ENCODE measurements around the gene HIVEP3.

Gene HIVEP3

GRCh38 chr1:41646186-41646585, 272.5 kb downstream of the HIVEP3 start:
- H2AFZ ChIP-seq (ENCODE audit: low read length) = no peak overlapping the region
- H3K79me2 ChIP-seq (ENCODE audit: low read length) = no peaks in the 10 kb centered on the region
- H3K4me2 ChIP-seq (ENCODE audit: low read depth, low read length) = no peak overlapping the region

GRCh38 chr1:41645062-41645461, 273.7 kb downstream of the HIVEP3 start:
- Histone ChIP-seq H3K4me3 (ENCODE audit: low read length) (no peak overlapping the region), H3K9me3 (replicated peaks; ENCODE audit: insufficient read depth, low read length) (no peaks in the 10 kb centered on the region), H3K4me1 (ENCODE audit: low read length) (no peaks in the 10 kb centered on the region), H3K9ac (ENCODE audit: low read length) (no peak overlapping the region), H3K9me2 (replicated peaks; ENCODE audit: insufficient read depth, low read length) (no peaks in the 10 kb centered on the region), H3K4me2 (ENCODE audit: low read depth, low read length) (no peak overlapping the region), H3K27me3 (replicated peaks; ENCODE audit: insufficient read depth, low read length) (no peaks in the 10 kb centered on the region), H3F3A (ENCODE audit: insufficient read depth, low read length) (no peaks in the 10 kb centered on the region), H3K27ac (ENCODE audit: low read length) (no peak overlapping the region), H3K36me3 (replicated peaks; ENCODE audit: insufficient read depth, low read length) (no peaks in the 10 kb centered on the region), H2AFZ (ENCODE audit: low read length) (no peak overlapping the region), H4K20me1 (ENCODE audit: insufficient read depth, low read length) (no peaks in the 10 kb centered on the region), H3K79me2 (ENCODE audit: low read length) (no peaks in the 10 kb centered on the region)
- DNase-seq = no peak
- TF ChIP-seq, protein P1, sequence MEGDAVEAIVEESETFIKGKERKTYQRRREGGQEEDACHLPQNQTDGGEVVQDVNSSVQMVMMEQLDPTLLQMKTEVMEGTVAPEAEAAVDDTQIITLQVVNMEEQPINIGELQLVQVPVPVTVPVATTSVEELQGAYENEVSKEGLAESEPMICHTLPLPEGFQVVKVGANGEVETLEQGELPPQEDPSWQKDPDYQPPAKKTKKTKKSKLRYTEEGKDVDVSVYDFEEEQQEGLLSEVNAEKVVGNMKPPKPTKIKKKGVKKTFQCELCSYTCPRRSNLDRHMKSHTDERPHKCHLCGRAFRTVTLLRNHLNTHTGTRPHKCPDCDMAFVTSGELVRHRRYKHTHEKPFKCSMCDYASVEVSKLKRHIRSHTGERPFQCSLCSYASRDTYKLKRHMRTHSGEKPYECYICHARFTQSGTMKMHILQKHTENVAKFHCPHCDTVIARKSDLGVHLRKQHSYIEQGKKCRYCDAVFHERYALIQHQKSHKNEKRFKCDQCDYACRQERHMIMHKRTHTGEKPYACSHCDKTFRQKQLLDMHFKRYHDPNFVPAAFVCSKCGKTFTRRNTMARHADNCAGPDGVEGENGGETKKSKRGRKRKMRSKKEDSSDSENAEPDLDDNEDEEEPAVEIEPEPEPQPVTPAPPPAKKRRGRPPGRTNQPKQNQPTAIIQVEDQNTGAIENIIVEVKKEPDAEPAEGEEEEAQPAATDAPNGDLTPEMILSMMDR (IDR thresholded peaks at IDR 0.05; ENCODE audit: low read length) = no peak

More at GRCh38 chr1:41646186-41646585, 272.5 kb downstream of the HIVEP3 start:
- Histone ChIP-seq H3K9me3 (replicated peaks; ENCODE audit: insufficient read depth, low read length) (no peaks in the 10 kb centered on the region), H3K9me2 (replicated peaks; ENCODE audit: insufficient read depth, low read length) (no peaks in the 10 kb centered on the region), H3K4me3 (ENCODE audit: low read length) (no peak overlapping the region), H3K9ac (ENCODE audit: low read length) (no peak overlapping the region), H4K20me1 (ENCODE audit: insufficient read depth, low read length) (no peaks in the 10 kb centered on the region), H3K36me3 (replicated peaks; ENCODE audit: insufficient read depth, low read length) (no peaks in the 10 kb centered on the region), H3K4me1 (ENCODE audit: low read length) (no peaks in the 10 kb centered on the region), H3F3A (ENCODE audit: insufficient read depth, low read length) (no peaks in the 10 kb centered on the region), H3K27ac (ENCODE audit: low read length) (no peak overlapping the region), H3K27me3 (replicated peaks; ENCODE audit: insufficient read depth, low read length) (no peaks in the 10 kb centered on the region)
- TF ChIP-seq, protein P1 (IDR thresholded peaks at IDR 0.05; ENCODE audit: low read length) = no peak
- TF ChIP-seq EZH2 (optimal IDR thresholded peaks at IDR 0.05; ENCODE audit: low read depth, low read length) = no peak
- TF ChIP-seq EZH2phosphoT487 (IDR thresholded peaks at IDR 0.05; ENCODE audit: low read length) = no peak
- no peak for DNase-seq

DNA sequence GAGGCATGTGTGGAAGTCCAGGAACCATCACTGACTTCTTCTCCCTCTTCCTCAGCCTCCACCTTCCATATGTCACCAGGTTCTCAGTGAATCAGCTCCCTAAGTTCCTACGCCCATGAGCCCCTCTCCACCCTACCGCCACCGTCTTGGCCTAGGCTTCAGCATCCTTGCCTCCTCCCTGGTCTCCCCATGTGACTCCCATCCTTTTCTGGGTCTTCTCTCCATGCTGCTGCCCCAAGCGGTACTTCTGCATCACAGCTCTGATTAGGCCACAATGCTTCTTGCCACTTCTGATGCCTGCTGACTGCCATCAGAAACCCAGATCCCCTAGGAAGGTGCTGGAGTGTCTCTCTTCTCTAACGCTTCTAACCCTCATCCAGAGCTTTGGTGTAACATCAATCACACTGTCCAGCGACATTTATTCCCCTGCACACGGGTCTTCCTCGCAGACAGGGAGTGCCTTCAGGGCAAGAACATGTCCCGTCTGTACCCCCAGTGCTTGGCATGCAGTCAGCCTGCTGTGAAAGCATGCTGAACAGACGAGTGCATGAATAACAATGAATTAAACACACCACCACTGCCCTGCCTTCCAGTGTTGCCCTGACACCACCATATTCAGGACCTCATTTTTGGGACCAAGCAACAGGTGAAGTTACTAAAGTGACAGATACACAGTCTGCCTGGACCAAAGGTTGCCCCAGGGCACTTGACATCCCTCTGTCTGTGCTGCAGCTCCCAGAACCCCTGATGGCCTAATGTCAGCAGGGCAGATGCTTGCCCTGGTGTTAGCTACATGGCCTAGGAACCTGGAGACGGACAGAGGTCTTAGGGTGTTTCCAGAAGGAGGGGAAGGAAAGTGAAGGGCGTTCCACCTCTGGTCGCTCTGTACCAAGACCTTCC, 275.6 kb downstream of the HIVEP3 start:
- no peak overlapping the region for H3K4me2 ChIP-seq (ENCODE audit: low read depth, low read length)
- TF ChIP-seq EZH2 (optimal IDR thresholded peaks at IDR 0.05; ENCODE audit: low read depth, low read length) (no peak), EZH2phosphoT487 (IDR thresholded peaks at IDR 0.05; ENCODE audit: low read length) (no peak)
- TF ChIP-seq, protein P1 (IDR thresholded peaks at IDR 0.05; ENCODE audit: low read length) = no peak
- no peaks in the 10 kb centered on the region for H3K4me1 ChIP-seq (ENCODE audit: low read length)
- H3K27ac ChIP-seq (ENCODE audit: low read length) = no peak overlapping the region
- H3K9me3 ChIP-seq (replicated peaks; ENCODE audit: insufficient read depth, low read length) = no peaks in the 10 kb centered on the region
- no peaks in the 10 kb centered on the region for H3K79me2 ChIP-seq (ENCODE audit: low read length)
- H2AFZ ChIP-seq (ENCODE audit: low read length) = no peak overlapping the region
- H4K20me1 ChIP-seq (ENCODE audit: insufficient read depth, low read length) = no peaks in the 10 kb centered on the region
- H3K4me3 ChIP-seq (ENCODE audit: low read length) = no peak overlapping the region
- no peaks in the 10 kb centered on the region for H3K36me3 ChIP-seq (replicated peaks; ENCODE audit: insufficient read depth, low read length)
- no peaks in the 10 kb centered on the region for H3K9me2 ChIP-seq (replicated peaks; ENCODE audit: insufficient read depth, low read length)
- no peak overlapping the region for H3K9ac ChIP-seq (ENCODE audit: low read length)
- no peaks in the 10 kb centered on the region for H3K27me3 ChIP-seq (replicated peaks; ENCODE audit: insufficient read depth, low read length)
- no peak for DNase-seq
- H3F3A ChIP-seq (ENCODE audit: insufficient read depth, low read length) = no peaks in the 10 kb centered on the region
